Muscle of leg (tissue), 11 donors: ENCODE measurements around the gene TBX21. TPM values are rescaled to one million over a fixed set of nuclear protein-coding genes. Genes with fewer than 3 reads are reported as not detected.

Source experiments
- DNase-seq: peaks from one replicate; pipeline ENCODE4 v3.0.0; 2013
- H3K27ac ChIP-seq: one replicate; pipeline ENCODE4 v1.5.1; 2013; ENCODE audit warnings: mild to moderate bottlenecking, low read length, control low read depth
- H3K27me3 ChIP-seq: one replicate; pipeline ENCODE4 v1.6.1; 2013; ENCODE audit warnings: low read length; ENCODE audit not compliant: control insufficient read depth, insufficient read depth
- H3K36me3 ChIP-seq: one replicate; pipeline ENCODE4 v1.6.1; 2013; ENCODE audit warnings: low read length; ENCODE audit not compliant: control insufficient read depth, insufficient read depth
- H3K4me1 ChIP-seq: one replicate; pipeline ENCODE4 v1.6.1; 2013; ENCODE audit warnings: low read length; ENCODE audit not compliant: control insufficient read depth, insufficient read depth
- H3K4me3 ChIP-seq: one replicate; pipeline ENCODE4 v1.5.1; 2013; ENCODE audit warnings: low read length, control low read depth
- H3K9me3 ChIP-seq: replicated peaks from 2 replicates; pipeline ENCODE4 v1.6.1; 2013; ENCODE audit warnings: low read depth, low read length; ENCODE audit not compliant: control insufficient read depth
- WGBS: methylation state at CpG from one replicate; pipeline ENCODE4 v1.1.5; 2013; ENCODE audit warnings: missing lambda C conversion rate; ENCODE audit not compliant: insufficient coverage; 5-methylcytosine and 5-hydroxymethylcytosine counted together
- polyA plus RNA-seq, 8 donors: library from polyadenylated mRNA; unstranded; fragments of 120-200 nt; gene quantifications; one replicate each; pipeline versions ENCODE4 v1.2.1 to v1.2.3, GENCODE V29; 2013; ENCODE audit warnings: inconsistent platforms in 1 of 8, low replicate concordance in 1 of 8; ENCODE audit not compliant: insufficient read length in 8 of 8, insufficient read depth in 1 of 8
- total RNA-seq: library from RNA; stranded (reverse); fragments of 120-200 nt; gene quantifications from one replicate; pipeline ENCODE4 v1.2.4, GENCODE V29; 2013

The TBX21 gene
- total and polyA plus RNA-seq, 9 donors = 0.09 to 0.34 (median 0.17) TPM

DNA sequence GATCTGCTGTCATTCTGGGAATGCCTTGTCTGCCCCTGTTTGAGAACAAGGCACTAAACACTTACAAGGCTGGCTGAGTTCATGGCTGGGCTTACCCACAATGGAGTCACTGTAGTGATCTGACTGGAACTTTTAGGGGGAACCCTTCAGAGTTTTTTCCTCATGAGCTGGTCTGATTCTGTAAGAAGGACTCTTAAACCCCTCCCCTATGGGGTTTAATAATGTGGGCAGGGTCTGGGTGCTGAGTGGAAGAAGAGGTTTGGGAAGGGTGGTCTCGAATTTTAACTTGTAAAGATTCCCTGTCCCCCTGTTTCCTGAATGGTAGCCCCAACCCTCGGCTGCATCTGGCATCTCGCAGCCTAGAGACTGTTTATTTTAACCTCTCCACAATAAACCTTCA is 58.0 kb downstream of the TBX21 start:
- Histone ChIP-seq H3K27ac (no peak overlapping the region), H3K27me3 (peaks cover 44% of the 10 kb centered on the region), H3K4me3 (no peak overlapping the region), H3K9me3 (no peaks in the 10 kb centered on the region), H3K36me3 (no peaks in the 10 kb centered on the region), H3K4me1 (peaks cover 6% of the 10 kb centered on the region)
- no peak for DNase-seq
- WGBS = no CpG with 5 or more reads among the region's 3 CpGs

DNA sequence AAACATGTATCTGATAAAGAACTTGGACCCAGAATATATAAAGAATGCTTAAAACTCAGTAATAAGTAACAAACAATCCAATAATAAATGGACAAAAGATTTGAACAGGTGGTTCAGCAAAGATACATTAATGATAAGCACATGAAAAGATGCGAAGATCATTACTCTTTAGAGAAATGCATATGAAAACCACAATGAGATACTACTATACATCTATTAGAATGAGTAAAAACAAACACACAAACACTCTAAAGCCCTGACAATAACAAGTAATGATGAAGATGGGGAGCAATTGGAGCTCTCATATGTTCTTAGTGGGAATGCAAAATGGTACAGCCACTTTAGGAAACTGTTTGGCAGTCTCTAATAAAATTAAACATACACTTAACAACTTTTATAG is 59.4 kb downstream of the TBX21 start:
- no CpG with 5 or more reads among the region's 1 CpG for WGBS
- Histone ChIP-seq H3K4me3 (no peak overlapping the region), H3K36me3 (no peaks in the 10 kb centered on the region), H3K9me3 (no peaks in the 10 kb centered on the region), H3K4me1 (peaks cover 6% of the 10 kb centered on the region), H3K27ac (no peak overlapping the region), H3K27me3 (peaks cover 40% of the 10 kb centered on the region)
- DNase-seq = no peak

DNA sequence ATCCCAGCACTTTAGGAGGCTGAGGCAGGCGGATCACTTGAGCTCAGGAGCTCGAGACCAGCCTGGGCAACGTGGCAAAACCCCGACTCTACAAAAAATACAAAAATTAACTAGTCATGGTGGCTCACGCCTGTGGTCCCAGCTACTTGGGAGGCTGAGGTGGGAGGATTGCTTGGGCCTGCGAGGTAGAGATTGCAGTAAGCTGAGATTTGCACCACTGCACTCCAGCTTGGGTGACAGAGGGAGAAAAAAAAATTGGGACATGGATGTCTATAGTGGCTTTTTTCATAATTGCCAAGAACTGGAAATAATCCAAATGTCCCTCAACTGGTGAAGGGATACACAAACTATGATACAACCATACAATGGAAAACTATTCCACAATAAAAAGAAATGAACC is 59.9 kb downstream of the TBX21 start:
- peaks cover 35% of the 10 kb centered on the region for H3K27me3 ChIP-seq
- peaks cover 6% of the 10 kb centered on the region for H3K4me1 ChIP-seq
- WGBS = 65% methylated on average over 5 of the region's 6 CpGs
- H3K9me3 ChIP-seq = no peaks in the 10 kb centered on the region
- DNase-seq = no peak
- no peak overlapping the region for H3K4me3 ChIP-seq
- no peaks in the 10 kb centered on the region for H3K36me3 ChIP-seq
- H3K27ac ChIP-seq = no peak overlapping the region

Other genes with a start within 250 kb of the TBX21 start
- gene NPEPPS, start 202.1 kb upstream of the TBX21 start, total RNA-seq = 96.8 TPM
- 100 to 1,000 TPM; 104 to 166 (median 116) TPM for gene NPEPPS, start 202.1 kb upstream of the TBX21 start, polyA plus RNA-seq
- gene KPNB1, start 83.3 kb upstream of the TBX21 start, total RNA-seq = 124 TPM
- 100 to 1,000 TPM; 132 to 184 (median 159) TPM for gene KPNB1, start 83.3 kb upstream of the TBX21 start, polyA plus RNA-seq
- gene TBKBP1, start 39.1 kb upstream of the TBX21 start, total RNA-seq = 14.4 TPM
- 10 to 100 TPM; 27.4 to 37.8 (median 33.1) TPM for gene TBKBP1, start 39.1 kb upstream of the TBX21 start, polyA plus RNA-seq
- 9.7 TPM for gene OSBPL7, start 88.6 kb downstream of the TBX21 start, total RNA-seq
- gene OSBPL7, start 88.6 kb downstream of the TBX21 start, polyA plus RNA-seq = 10 to 100 TPM in 5 of 8 donors, 1 to 10 TPM in 3; 7.1 to 18.7 (median 11.9) TPM
- gene MRPL10, start 98.3 kb downstream of the TBX21 start, total RNA-seq = 37.5 TPM
- 10 to 100 TPM; 47.1 to 62.9 (median 57.2) TPM for gene MRPL10, start 98.3 kb downstream of the TBX21 start, polyA plus RNA-seq
- 0.04 TPM for gene LRRC46, start 98.4 kb downstream of the TBX21 start, total RNA-seq
- 1 to 10 TPM in 5 of 8 donors, under 1 TPM in 3; 0.57 to 1.6 (median 1.1) TPM for gene LRRC46, start 98.4 kb downstream of the TBX21 start, polyA plus RNA-seq
- gene SCRN2, start 108.0 kb downstream of the TBX21 start, total RNA-seq = 33.8 TPM
- gene SCRN2, start 108.0 kb downstream of the TBX21 start, polyA plus RNA-seq = 10 to 100 TPM; 20.3 to 33.7 (median 24.5) TPM
- gene SP6, start 117.9 kb downstream of the TBX21 start, total RNA-seq = 0.18 TPM
- gene SP6, start 117.9 kb downstream of the TBX21 start, polyA plus RNA-seq = 1 to 10 TPM in 6 of 8 donors, under 1 TPM in 2; 0.69 to 3.2 (median 1.2) TPM
- 2.0 TPM for gene SP2, start 163.0 kb downstream of the TBX21 start, total RNA-seq
- 10 to 100 TPM; 13.3 to 19.5 (median 17.0) TPM for gene SP2, start 163.0 kb downstream of the TBX21 start, polyA plus RNA-seq
- 11.8 TPM for gene PNPO, start 208.3 kb downstream of the TBX21 start, total RNA-seq
- 10 to 100 TPM in 1 of 8 donors, 1 to 10 TPM in 7; 5.9 to 10.2 (median 8.8) TPM for gene PNPO, start 208.3 kb downstream of the TBX21 start, polyA plus RNA-seq
- gene PRR15L, start 224.6 kb downstream of the TBX21 start, total RNA-seq = not detected
- 10 to 100 TPM in 1 of 8 donors, 1 to 10 TPM in 1, under 1 TPM in 4, not detected in 2; 0.11 to 10.7 (median 0.21) TPM for gene PRR15L, start 224.6 kb downstream of the TBX21 start, polyA plus RNA-seq
- 90.3 TPM for gene CDK5RAP3, start 237.9 kb downstream of the TBX21 start, total RNA-seq
- gene CDK5RAP3, start 237.9 kb downstream of the TBX21 start, polyA plus RNA-seq = 10 to 100 TPM; 72.6 to 99.0 (median 83.5) TPM